ENCODE results near the gene CCDC187. TPM values are rescaled to one million over a fixed set of nuclear protein-coding genes. Genes with fewer than 3 reads are reported as not detected.
"Not testable (repeated sequence)": the region's sequence is repeated elsewhere in the genome, so short reads cannot be mapped to it uniquely, and the experiment has no call there.

The CCDC187 gene
- total RNA-seq, 1 donor from 2014 or later: not detected

GRCh38 chr9:136266641-136267040, 37.3 kb downstream of the CCDC187 start:
- DNase-seq (ENCODE audit: low read depth): not testable (repeated sequence)

- DNase-seq (ENCODE audit: low read depth): no peak
Observed at GRCh38 chr9:136265561-136266355, 38.1 kb downstream of the CCDC187 start.

GRCh38 chr9:136264441-136265405, 39.2 kb downstream of the CCDC187 start:
- no peak for DNase-seq (ENCODE audit: low read depth)

- DNase-seq (ENCODE audit: low read depth): no peak
Observed at GRCh38 chr9:136264031-136264430, 39.9 kb downstream of the CCDC187 start.

- DNase-seq (ENCODE audit: low read depth): no peak
Observed at GRCh38 chr9:136262671-136263178, 41.2 kb downstream of the CCDC187 start.

- no peak for DNase-seq (ENCODE audit: low read depth)
Observed at GRCh38 chr9:136261686-136262430, 42.0 kb downstream of the CCDC187 start.

GRCh38 chr9:136260936-136261472, 42.9 kb downstream of the CCDC187 start:
- no peak for DNase-seq (ENCODE audit: low read depth)

- DNase-seq (ENCODE audit: low read depth): no peak
Observed at GRCh38 chr9:136260521-136260920, 43.4 kb downstream of the CCDC187 start.

- DNase-seq (ENCODE audit: low read depth): no peak
Observed at GRCh38 chr9:136259836-136260235, 44.1 kb downstream of the CCDC187 start.

- no peak for DNase-seq (ENCODE audit: low read depth)
Observed at GRCh38 chr9:136259517-136259813, 44.4 kb downstream of the CCDC187 start.

GRCh38 chr9:136258786-136259516, 44.9 kb downstream of the CCDC187 start:
- DNase-seq (ENCODE audit: low read depth): no peak

- no peak for DNase-seq (ENCODE audit: low read depth)
Observed at GRCh38 chr9:136258299-136258625, 45.6 kb downstream of the CCDC187 start.

GRCh38 chr9:136257381-136258298, 46.3 kb downstream of the CCDC187 start:
- no peak for DNase-seq (ENCODE audit: low read depth)

GRCh38 chr9:136255896-136256890, 47.7 kb downstream of the CCDC187 start:
- no peak for DNase-seq (ENCODE audit: low read depth)

- peak; percentile 29 for DNase-seq (ENCODE audit: low read depth)
Observed at GRCh38 chr9:136255166-136255538, 48.7 kb downstream of the CCDC187 start.

- DNase-seq (ENCODE audit: low read depth): no peak
Observed at GRCh38 chr9:136254381-136255165, 49.3 kb downstream of the CCDC187 start.

GRCh38 chr9:136253246-136254130, 50.4 kb downstream of the CCDC187 start:
- DNase-seq (ENCODE audit: low read depth): no peak
